HepG2 (cell line): ENCODE data around the gene TEKTIP1. TPM values are rescaled to one million over a fixed set of nuclear protein-coding genes. Genes with fewer than 3 reads are reported as not detected.

Source experiments
- ATAC-seq: fragments of 200-7000 bp; cut with Tn5 transposase; 3 replicates; pipeline ENCODE4 v1.9.1; 2020; ENCODE audit warnings: mild to moderate bottlenecking, moderate library complexity
- BruUV-seq: library from RNA; stranded (reverse); fragments of 400-500 nt; replicated peaks from 2 replicates; lab custom pipeline; 2021; lab: Mats Ljungman, UMichigan
- CTCF ChIA-PET: fragments of 300-600 bp; formaldehyde crosslinking; extraction: SDS; loops from one replicate; lab custom pipeline; 2021; ENCODE audit warnings: low total read pairs, inconsistent platforms, low intra/inter-chr PET ratio; lab: Yijun Ruan, JAX
- POLR2A ChIA-PET: fragments of 350-600 bp; sonication (Branson Sonifier 250); formaldehyde crosslinking; loops from one replicate; lab custom pipeline; 2020; ENCODE audit warnings: antibody characterized with exemption, inconsistent platforms; lab: Yijun Ruan, JAX
- DNase-seq: peaks from one replicate; pipeline ENCODE4 v3.0.0-alpha.2; 2015; ENCODE audit warnings: low spot score
- FAIRE-seq: peaks from 3 replicates; lab custom pipeline; 2011; peaks lifted over from hg19 to GRCh38; lab: Jason Lieb, UNC
- H2AFZ ChIP-seq: one replicate; pipeline ENCODE4 v1.6.1; 2011; ENCODE audit warnings: low read length, inconsistent platforms
- H3K27ac ChIP-seq: fragments of 300-600 bp; 3 replicates; pipeline ENCODE4 v1.8.0; 2011; ENCODE audit warnings: mixed run types, mild to moderate bottlenecking, mixed read lengths, low read length, inconsistent platforms; ENCODE audit not compliant: insufficient read depth; ENCODE audit errors: extremely low read length
- H3K27me3 ChIP-seq, 2 experiments: fragments of 200-600 bp in 1 of 2; 2 replicates in 1 of 2; 3 replicates in 1 of 2; pipeline versions ENCODE4 v1.6.0 to v1.8.0; 2011; ENCODE audit warnings: low read length in 2 of 2, mild to moderate bottlenecking in 2 of 2, moderate library complexity in 2 of 2, inconsistent platforms in 1 of 2; ENCODE audit not compliant: insufficient read depth in 2 of 2, control insufficient read depth in 1 of 2
- H3K36me3 ChIP-seq, 2 experiments: fragments of 200-600 bp in 1 of 2; replicated peaks in 1 of 2; 2 replicates in 1 of 2; 3 replicates in 1 of 2; pipeline versions ENCODE4 v1.5.1 to v1.8.0; 2011; ENCODE audit warnings: low read length in 2 of 2, inconsistent platforms in 1 of 2; ENCODE audit not compliant: insufficient read depth in 2 of 2, control insufficient read depth in 1 of 2
- H3K4me1 ChIP-seq: 2 replicates; pipeline ENCODE4 v1.5.1; 2012; ENCODE audit warnings: low read length, inconsistent platforms; ENCODE audit not compliant: insufficient read depth
- H3K4me2 ChIP-seq: 2 replicates; pipeline ENCODE4 v1.6.0; 2011; ENCODE audit warnings: low read depth, low read length, inconsistent platforms
- H3K4me3 ChIP-seq, 3 experiments: fragments of 200-600 bp in 1 of 3; sonication (generic), shearing (Covaris generic) in 1 of 3; replicated peaks in 1 of 3; 2 replicates each; pipeline ENCODE4 v1.5.1; 2011 to 2016; ENCODE audit warnings: low read length in 3 of 3, inconsistent platforms in 2 of 3, low read depth in 2 of 3, mild to moderate bottlenecking in 2 of 3, control low read depth in 1 of 3, mixed read lengths in 1 of 3; ENCODE audit not compliant: insufficient read depth in 1 of 3
- H3K79me2 ChIP-seq: one replicate; pipeline ENCODE4 v1.6.1; 2011; ENCODE audit warnings: low read length, inconsistent platforms; ENCODE audit not compliant: insufficient read depth
- H3K9ac ChIP-seq: 2 replicates; pipeline ENCODE4 v1.6.0; 2011; ENCODE audit warnings: mild to moderate bottlenecking, low read depth, low read length, inconsistent platforms; ENCODE audit not compliant: insufficient read depth
- H3K9me3 ChIP-seq: 2 replicates; pipeline ENCODE4 v1.5.1; 2012; ENCODE audit warnings: mild to moderate bottlenecking, low read length
- H4K20me1 ChIP-seq: 2 replicates; pipeline ENCODE4 v1.6.0; 2011; ENCODE audit warnings: inconsistent platforms, mild to moderate bottlenecking, low read length, moderate library complexity; ENCODE audit not compliant: insufficient read depth
- CREB1 ChIP-seq, 2 experiments: fragments of 450-650 bp in 1 of 2; IDR thresholded peaks; 2 replicates each; pipeline ENCODE4 v1.6.1; 2016 to 2017; ENCODE audit warnings: control low read depth in 1 of 2, mild to moderate bottlenecking in 1 of 2, missing compliant biosample characterization in 1 of 2, missing genetic modification characterization in 1 of 2
- CSRNP1 ChIP-seq: sonication (generic); formaldehyde crosslinking; IDR thresholded peaks from 2 replicates; pipeline ENCODE4 v1.8.1; 2023; ENCODE audit warnings: mild to moderate bottlenecking, missing genetic modification reagents
- DMAP1 ChIP-seq: IDR thresholded peaks from 2 replicates; pipeline ENCODE4 v1.6.1; 2016
- PATZ1 ChIP-seq: sonication (generic); formaldehyde crosslinking; IDR thresholded peaks from 2 replicates; pipeline ENCODE4 v1.4.0; 2020; ENCODE audit warnings: missing genetic modification reagents
- SOX5 ChIP-seq: IDR thresholded peaks from 2 replicates; pipeline ENCODE4 v1.6.1; 2016; ENCODE audit warnings: borderline replicate concordance
- TCF7L2 ChIP-seq: IDR thresholded peaks from 2 replicates; pipeline ENCODE4 v1.6.1; 2011; ENCODE audit warnings: mild to moderate bottlenecking, low read depth, low read length, moderate library complexity
- TFE3 ChIP-seq: IDR thresholded peaks from 2 replicates; pipeline ENCODE4 v1.6.1; 2016
- ZBTB20 ChIP-seq: sonication (generic); formaldehyde crosslinking; IDR thresholded peaks from 2 replicates; pipeline ENCODE4 v1.8.1; 2023; ENCODE audit warnings: missing genetic modification reagents, low read depth, mild to moderate bottlenecking, borderline replicate concordance
- ZNF253 ChIP-seq: sonication (generic); formaldehyde crosslinking; IDR thresholded peaks from 2 replicates; pipeline ENCODE4 v1.8.0; 2022; ENCODE audit warnings: mild to moderate bottlenecking, missing genetic modification reagents, borderline replicate concordance
- ZNF337 ChIP-seq: sonication (generic); formaldehyde crosslinking; IDR thresholded peaks from 2 replicates; pipeline ENCODE4 v1.5.1; 2020; ENCODE audit warnings: missing genetic modification reagents, low read depth, mild to moderate bottlenecking, borderline replicate concordance
- ZNF720 ChIP-seq: sonication (generic); formaldehyde crosslinking; IDR thresholded peaks from 2 replicates; pipeline ENCODE4 v1.4.0; 2020; ENCODE audit warnings: missing genetic modification reagents
- WGBS: methylation state at CpG from one replicate; pipeline ENCODE4 v1.1.6; 2017; ENCODE audit warnings: low lambda C conversion rate; 5-methylcytosine and 5-hydroxymethylcytosine counted together
- in situ Hi-C: cut with HindIII; loops from 2 replicates; pipeline ENCODE4 v1.10.0; 2017; ENCODE audit warnings: low pct_unique_long_range_greater_than_20kb; ENCODE audit not compliant: extremely low pct_ligation_motif_present
- intact Hi-C: fragments of 100-400 bp; cut with micrococcal nuclease; formaldehyde crosslinking; loops from one replicate; pipeline ENCODE4 v1.10.0; 2022; ENCODE audit not compliant: unreplicated experiment
- polyA plus RNA-seq, 8 experiments: library from polyadenylated mRNA; depleted of rRNA in 3 of 8; stranded (reverse) in 7 of 8; unstranded in 1 of 8; fragments of >200 nt; fragmentation: Illumina TruSeq in 4 of 8; extraction: Trizol in 4 of 8; gene quantifications; 2 replicates each; pipeline versions ENCODE4 v1.2.1 to v1.2.3, GENCODE V29; 2011 to 2016; ENCODE audit warnings: low read depth in 4 of 8, missing spikeins in 1 of 8, mixed read lengths in 1 of 8; ENCODE audit not compliant: insufficient read depth in 1 of 8
- total RNA-seq, 5 experiments: library from RNA; depleted of rRNA; stranded (reverse); fragments of >200 nt; fragmentation: Illumina TruSeq; extraction: Trizol; gene quantifications; 2 replicates each; pipeline ENCODE4 v1.2.3, GENCODE V29; 2016; ENCODE audit warnings: low read depth in 1 of 5
- TF ChIP-seq, protein P1 (sequence below): sonication (generic); formaldehyde crosslinking; IDR thresholded peaks from 2 replicates; pipeline ENCODE4 v1.8.0; 2022; ENCODE audit warnings: mild to moderate bottlenecking, missing genetic modification reagents; ENCODE audit not compliant: insufficient replicate concordance
- TF ChIP-seq, protein P2 (sequence below): sonication (generic); formaldehyde crosslinking; IDR thresholded peaks from 2 replicates; pipeline ENCODE4 v1.4.0; 2020; ENCODE audit warnings: missing genetic modification reagents; ENCODE audit errors: not compliant biosample characterization
- TF ChIP-seq, protein P3 (sequence below): sonication (generic); formaldehyde crosslinking; IDR thresholded peaks from 2 replicates; pipeline ENCODE4 v1.8.0; 2022; ENCODE audit warnings: low read depth, missing genetic modification reagents

The TEKTIP1 gene
- total and polyA plus RNA-seq, 2 of the 13 experiments (the other 11 are each of a cell fraction or from before 2014, with no cell fraction given), result not detected

- TF ChIP-seq, protein P1, sequence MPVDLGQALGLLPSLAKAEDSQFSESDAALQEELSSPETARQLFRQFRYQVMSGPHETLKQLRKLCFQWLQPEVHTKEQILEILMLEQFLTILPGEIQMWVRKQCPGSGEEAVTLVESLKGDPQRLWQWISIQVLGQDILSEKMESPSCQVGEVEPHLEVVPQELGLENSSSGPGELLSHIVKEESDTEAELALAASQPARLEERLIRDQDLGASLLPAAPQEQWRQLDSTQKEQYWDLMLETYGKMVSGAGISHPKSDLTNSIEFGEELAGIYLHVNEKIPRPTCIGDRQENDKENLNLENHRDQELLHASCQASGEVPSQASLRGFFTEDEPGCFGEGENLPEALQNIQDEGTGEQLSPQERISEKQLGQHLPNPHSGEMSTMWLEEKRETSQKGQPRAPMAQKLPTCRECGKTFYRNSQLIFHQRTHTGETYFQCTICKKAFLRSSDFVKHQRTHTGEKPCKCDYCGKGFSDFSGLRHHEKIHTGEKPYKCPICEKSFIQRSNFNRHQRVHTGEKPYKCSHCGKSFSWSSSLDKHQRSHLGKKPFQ (CRISPR knock-in tag), result no peak
- TF ChIP-seq, protein P2, sequence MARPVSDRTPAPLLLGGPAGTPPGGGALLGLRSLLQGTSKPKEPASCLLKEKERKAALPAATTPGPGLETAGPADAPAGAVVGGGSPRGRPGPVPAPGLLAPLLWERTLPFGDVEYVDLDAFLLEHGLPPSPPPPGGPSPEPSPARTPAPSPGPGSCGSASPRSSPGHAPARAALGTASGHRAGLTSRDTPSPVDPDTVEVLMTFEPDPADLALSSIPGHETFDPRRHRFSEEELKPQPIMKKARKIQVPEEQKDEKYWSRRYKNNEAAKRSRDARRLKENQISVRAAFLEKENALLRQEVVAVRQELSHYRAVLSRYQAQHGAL (CRISPR knock-in tag), result no peak
- TF ChIP-seq ZNF720 (CRISPR knock-in tag) (no peak), ZNF253 (CRISPR knock-in tag) (no peak), SOX5 (CRISPR knock-in tag) (no peak), DMAP1 (CRISPR knock-in tag) (no peak), ZBTB20 (no peak), TCF7L2 (no peak)
Measured at GRCh38 chr19:3492919-3493318, 46.1 kb upstream of the TEKTIP1 start (continued).

DNA sequence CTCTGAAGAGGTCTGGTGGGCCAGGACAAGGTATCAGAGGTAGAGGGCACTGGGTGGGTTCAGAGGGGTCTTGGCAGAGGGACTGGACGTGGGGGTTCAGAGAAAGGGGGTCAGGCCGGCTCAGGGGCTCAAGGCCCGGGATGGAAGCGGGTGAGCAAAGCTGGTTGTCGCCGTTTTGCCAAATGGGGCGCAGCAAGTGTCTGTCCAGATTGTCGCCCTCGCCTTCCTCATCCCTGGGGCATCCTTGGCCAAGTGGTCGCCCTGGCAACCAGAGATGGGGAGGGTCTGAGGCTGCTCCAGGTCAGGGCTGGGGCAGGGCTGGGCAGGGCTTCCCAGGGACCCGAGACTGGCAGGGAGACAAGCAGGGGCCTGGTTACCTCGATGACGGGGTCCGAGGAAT is 45.3 kb upstream of the TEKTIP1 start:
- H3K4me1 ChIP-seq, result peaks cover 12% of the 10 kb centered on the region
- FAIRE-seq (no peak), ATAC-seq (no peak), DNase-seq (no peak)
- WGBS, result 95% methylated on average over 11 of the region's 14 CpGs
- no peaks in the 10 kb centered on the region; a peak in 1 of 5 replicates for H3K27me3 ChIP-seq
- no peak overlapping the region for H3K4me3 ChIP-seq
- H3K79me2 ChIP-seq, result peaks cover 11% of the 10 kb centered on the region
- no peak overlapping the region for H3K4me2 ChIP-seq
- in situ Hi-C loops (no loop called here), intact Hi-C loops (no loop called here)
- no peaks in the 10 kb centered on the region for H3K9me3 ChIP-seq
- H2AFZ ChIP-seq, result no peak overlapping the region
- no peaks in the 10 kb centered on the region for H4K20me1 ChIP-seq
- peaks cover 11 to 50% of the 10 kb centered on the region in 2 experiments; a peak in 4 of 5 replicates for H3K36me3 ChIP-seq
- H3K27ac ChIP-seq, result no peak overlapping the region
- BruUV-seq, result no TSS peak
- ChIA-PET CTCF (no interaction called here), POLR2A (interaction anchor here (1.0 kb wide), 1 partner anchor 13 kb away, joined by 3 read pairs; the partner anchor contains the start of gene SMIM24)
- no peak overlapping the region for H3K9ac ChIP-seq
- TF ChIP-seq PATZ1 (CRISPR knock-in tag) (no peak), ZNF337 (CRISPR knock-in tag) (no peak), CREB1 (IDR thresholded peaks at IDR 0.05) (no peak), CREB1 (CRISPR knock-in tag; IDR thresholded peaks at IDR 0.05) (no peak), TFE3 (CRISPR knock-in tag) (no peak), CSRNP1 (CRISPR knock-in tag) (no peak)
- TF ChIP-seq, protein P3, sequence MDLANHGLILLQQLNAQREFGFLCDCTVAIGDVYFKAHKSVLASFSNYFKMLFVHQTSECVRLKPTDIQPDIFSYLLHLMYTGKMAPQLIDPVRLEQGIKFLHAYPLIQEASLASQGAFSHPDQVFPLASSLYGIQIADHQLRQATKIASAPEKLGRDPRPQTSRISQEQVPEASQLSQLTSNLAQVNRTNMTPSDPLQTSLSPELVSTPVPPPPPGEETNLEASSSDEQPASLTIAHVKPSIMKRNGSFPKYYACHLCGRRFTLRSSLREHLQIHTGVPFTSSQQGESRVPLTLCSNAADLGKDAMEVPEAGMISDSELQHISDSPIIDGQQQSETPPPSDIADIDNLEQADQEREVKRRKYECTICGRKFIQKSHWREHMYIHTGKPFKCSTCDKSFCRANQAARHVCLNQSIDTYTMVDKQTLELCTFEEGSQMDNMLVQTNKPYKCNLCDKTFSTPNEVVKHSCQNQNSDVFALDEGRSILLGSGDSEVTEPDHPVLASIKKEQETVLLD (CRISPR knock-in tag), result no peak
